Left hindlimb (tissue), 1 donor: ENCODE results near the gene TMSB4X.
"Not testable (repeated sequence)": the region's sequence is repeated elsewhere in the genome, so short reads cannot be mapped to it uniquely, and the experiment has no call there.

Source experiments
- DNase-seq: peaks from one replicate; pipeline ENCODE4 v3.0.0-alpha.2; 2018

TMSB4X gene

DNA sequence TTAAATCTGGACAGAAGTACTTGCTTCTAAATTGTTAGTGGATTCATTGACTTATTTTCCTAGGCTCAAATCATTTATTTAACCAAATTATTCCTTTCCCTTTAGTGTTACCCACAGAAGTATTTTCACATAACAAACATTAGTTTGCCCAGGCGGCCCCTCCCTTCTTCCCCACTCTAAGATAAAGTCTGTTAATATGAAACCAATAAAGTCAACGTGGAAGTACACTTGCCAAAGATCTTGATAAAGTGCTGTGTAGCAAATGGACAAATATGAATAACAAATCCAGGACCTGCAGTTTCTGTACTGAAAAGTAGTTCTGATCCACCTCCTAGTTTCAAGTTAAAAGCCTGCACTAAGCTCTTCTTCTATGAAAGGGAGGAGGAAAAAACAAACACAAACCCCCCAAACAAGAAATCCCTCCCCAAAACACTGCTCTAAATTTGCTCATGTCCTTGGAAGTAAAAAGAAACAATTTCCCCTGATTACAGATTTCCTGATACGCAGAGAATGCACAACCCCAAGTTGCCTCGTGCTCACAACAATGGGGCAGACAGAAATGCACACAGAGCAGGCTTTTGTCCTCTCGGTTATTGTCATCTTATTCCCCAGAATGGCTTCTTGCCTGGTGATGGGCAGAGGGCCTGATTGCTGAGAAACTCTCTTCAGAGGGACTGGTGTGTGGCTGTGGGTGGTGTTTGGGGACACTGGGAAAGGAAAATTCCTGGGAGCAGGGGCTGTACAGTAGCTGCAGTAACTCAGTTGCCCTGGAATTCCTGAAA, 23.2 kb downstream of the TMSB4X start:
- no peak for DNase-seq

DNA sequence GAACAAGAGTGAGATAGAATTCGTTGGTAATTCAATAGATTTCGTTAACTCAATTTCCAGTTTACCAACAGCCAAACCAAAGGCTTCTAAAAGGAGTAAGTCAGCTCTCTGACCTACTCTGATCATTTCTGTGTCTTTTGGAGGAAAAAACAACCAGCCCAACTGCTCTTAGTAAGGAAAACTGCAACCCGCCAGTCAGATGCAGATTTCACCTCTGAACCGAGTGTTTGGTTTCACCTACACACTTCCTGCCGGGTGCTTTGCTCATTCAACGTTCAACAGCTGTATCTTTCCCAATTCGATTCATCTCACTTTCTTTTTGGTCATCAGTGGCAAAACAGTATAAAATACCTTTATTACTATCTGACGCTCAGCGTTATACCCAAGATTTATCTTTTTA, 24.5 kb downstream of the TMSB4X start:
- DNase-seq, result no peak

DNA sequence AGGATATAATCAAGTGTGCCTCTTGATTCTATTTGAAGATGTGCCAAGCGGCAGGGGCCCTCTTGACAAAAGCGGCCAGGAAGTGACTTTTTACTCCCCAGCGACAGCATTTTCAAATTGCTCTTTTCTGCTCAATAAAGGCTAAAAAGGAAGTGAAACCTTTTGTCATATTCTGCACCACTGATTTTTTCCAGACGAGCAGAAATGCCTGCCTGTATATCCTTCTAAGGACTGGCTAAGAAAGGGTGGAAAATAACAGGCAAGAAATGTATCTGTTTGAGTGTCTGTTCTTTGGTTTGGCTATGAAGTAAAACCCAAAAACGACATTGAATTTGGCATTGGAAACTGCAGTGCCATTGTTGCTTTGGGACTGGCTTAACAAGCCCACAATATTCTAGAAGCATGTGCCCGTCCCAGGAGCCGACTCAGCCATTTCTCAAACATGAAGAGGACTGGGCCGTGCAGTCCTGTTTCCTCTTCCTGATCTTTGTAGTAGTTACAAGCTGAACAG, 25.4 kb downstream of the TMSB4X start:
- no peak for DNase-seq

DNA sequence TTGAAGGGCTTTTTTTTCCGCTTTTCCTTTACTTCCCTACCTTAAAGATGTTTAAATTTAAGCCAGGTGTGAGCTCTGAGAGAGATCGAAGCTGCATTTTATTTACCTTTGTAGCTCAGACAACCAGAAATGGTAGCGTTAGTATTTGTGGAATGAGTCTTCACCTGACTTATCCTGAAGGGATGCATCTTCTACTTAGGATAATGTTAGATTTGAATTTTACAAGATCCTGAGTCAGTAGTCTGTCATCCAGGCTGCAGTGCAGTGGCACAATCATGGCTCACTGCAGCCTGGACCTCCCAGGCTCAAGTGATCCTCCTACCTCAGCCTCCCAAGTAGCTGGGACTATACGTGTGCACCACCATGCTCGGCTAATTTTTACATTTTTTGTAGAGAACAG, 26.2 kb downstream of the TMSB4X start:
- DNase-seq, result no peak

DNA sequence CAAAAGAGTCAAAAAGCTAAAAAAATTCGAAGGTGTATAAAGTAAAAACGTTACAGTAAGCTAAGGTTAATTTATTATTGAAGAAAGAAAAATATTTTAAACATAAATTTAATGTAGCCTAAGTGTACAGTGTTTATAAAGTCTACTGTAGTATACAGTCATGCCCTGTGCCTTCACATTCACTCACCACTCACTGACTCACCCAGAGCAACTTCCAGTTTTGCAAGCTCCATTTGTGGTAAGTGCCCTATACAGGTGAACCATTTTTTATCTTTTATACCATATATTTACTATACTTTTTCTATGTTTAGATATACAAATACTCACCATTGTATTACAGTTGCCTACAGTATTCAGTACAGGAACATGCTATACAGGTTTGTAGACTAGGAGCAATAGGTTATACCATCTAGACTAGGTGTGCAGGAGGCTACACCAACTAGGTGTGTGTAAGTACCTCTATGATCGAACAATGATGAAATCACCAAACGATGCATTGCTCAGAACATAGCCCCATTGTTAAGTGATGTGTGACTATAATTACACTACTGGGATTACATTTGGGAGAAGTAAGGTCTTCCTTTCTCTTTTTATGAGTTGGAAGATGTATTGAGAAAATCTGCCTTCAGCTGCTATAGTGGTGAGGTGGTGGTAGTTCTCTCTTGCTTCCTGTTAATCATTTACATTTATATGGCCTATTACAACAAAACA, 27.2 kb downstream of the TMSB4X start:
- no peak for DNase-seq

DNA sequence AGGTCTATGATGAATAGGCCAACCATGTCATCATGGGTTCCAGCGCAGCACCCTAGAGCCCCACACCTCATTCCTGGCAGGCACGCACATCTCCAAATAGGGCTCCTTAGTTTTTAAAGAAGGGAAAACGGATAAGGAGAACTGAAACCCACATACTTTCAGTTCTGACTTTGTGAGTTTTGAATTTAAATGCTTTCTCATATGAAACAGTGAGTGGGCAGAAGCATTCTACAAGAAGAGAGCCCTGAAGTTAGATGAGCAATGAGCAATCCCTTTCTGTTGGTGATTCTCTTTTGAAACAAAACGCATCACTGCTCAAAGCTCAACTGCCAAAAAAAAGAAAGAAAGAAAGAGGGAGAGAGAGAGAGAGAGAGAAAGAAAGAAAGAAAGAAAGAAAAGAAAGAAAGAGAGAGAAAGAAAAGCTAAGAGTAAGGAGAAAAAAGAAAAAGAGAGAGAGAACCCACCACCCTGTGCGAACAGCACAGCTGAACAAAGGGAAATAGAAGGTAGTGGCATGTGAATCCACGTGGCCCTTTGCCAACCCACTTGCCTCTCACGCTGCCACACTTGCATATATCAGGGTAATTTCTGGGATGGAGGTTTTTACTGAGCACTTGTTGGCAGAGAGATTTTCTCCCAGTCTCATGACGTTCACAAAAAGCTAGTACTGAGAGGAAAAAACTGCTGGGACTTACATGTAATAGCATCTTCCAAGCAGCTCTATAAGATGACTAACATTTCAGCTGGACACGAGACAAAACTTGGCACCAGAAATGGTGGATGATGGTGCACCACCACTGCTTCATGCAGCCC, 31.0 kb downstream of the TMSB4X start:
- DNase-seq, result no peak

DNA sequence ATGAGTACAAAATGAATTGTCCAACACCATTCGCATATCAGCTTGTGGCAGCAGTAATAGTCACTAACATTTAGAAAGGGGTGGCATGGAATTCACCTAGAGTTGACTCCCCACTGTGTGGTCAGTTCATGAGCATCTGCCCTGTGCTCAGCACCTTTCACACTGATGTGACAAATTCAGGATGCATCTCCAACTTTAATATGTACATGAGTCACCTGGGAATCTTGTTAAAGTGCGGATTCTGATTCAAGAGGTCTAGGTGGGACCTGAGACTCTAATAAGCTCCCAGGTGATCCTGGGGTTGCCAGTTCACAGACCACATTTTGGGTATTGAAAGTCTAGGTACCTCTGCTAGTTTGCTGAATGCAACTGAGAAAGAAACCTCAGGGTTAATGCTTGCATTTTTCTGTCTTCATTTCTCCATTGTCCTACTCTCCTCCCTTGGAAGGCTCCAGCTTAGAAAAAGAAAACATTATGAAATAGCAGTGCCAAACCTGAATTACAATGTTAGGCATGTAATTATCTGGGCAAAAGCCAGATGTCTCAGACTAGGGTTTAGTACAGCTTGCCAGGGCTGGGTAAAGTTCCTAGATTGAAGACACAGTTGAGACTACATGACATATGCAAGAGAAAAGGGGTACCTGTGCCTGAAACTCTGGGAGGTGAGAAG, 32.7 kb downstream of the TMSB4X start:
- no peak for DNase-seq

DNA sequence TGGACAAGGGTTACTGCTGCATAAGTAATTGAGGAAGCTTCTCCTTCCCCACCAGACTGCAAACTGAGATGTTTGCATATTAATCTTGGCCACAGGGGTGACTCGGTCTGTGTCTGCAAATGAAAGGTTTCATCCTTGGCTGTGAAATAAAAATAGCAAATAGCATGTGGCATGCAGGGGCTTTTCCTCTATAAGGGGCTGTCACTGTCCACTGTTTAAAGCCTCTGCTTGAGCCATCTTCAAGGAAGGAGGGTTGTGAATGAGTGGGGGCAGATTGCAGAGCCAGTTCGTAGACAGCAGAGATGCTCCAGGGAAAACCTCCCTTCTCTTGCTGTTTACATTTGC, 33.3 kb downstream of the TMSB4X start:
- no peak for DNase-seq

DNA sequence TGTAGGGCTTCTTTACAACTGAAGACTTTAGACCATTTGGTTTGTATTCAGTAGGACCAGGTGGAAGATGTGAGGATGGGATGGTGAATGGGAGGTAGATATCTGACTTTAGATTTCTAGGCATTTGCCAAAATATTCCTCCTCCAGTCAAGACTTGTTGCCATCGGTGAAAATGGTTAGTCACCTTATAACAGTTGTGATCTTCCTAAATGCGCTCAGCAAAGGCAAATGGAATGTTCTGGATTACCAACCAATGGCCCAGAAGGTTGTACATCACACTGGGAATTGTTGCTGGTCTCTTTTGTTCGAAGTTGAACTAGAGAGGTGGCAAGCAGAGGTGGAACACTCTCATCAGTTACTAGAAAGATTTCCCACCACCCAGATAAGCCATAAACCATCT, 33.9 kb downstream of the TMSB4X start:
- no peak for DNase-seq

DNA sequence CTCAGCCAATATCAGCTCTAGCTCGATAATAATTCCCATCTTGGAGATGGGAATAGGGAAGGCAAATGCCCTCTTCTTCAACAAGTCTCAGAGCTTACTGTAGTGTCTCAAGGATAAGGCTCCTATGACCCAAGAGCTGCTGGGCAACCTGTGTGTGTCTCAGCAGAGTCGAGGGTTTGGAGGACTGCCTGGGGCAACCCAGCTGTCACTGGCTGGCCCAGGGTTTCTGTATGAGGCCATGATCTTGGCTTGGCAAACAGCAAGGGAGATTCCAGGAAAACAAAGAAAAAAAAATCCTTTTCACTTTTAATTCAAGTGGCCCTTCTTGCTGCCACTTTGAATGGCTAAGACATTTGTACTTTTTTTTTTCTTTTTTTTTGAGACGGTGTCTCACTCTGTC, 34.4 kb downstream of the TMSB4X start:
- no peak for DNase-seq

DNA sequence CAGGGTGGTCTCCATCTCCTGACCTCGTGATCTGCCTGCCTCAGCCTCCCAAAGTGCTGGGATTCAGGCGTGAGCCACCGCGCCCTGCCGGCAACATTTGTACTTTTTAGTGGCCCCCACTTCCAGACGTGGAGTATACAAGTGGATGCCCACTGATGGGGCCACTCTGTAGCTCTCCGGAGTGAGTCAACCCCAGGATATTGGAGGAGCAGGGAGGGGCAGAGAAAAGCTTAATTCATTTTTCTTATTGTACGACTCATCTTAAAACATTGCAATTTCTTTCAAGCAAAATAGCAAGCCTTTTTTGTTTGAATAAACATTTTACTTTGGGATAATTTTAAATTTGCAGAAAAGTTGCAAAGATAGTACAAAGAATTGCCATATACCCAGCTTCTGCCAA, 34.9 kb downstream of the TMSB4X start:
- DNase-seq, result no peak

DNA sequence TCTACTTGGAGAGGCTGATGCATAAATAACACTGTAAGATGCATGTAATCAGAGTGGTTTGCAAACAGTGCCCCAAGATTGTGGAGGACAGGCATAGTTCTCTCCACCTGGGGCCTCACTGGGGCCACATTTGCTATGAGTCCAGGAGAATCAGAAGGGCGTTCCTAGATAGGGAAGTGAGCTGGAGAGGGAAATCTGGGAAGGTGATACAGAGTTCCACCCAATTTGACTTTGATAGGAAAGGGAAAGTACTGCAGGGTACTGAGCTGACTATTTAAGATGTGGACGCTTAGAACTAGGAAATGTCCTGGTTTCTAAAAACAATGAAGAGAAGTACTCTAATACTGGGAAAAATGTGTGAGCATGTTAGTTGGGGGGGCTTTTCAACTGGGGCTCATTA, 35.6 kb downstream of the TMSB4X start:
- no peak for DNase-seq

DNA sequence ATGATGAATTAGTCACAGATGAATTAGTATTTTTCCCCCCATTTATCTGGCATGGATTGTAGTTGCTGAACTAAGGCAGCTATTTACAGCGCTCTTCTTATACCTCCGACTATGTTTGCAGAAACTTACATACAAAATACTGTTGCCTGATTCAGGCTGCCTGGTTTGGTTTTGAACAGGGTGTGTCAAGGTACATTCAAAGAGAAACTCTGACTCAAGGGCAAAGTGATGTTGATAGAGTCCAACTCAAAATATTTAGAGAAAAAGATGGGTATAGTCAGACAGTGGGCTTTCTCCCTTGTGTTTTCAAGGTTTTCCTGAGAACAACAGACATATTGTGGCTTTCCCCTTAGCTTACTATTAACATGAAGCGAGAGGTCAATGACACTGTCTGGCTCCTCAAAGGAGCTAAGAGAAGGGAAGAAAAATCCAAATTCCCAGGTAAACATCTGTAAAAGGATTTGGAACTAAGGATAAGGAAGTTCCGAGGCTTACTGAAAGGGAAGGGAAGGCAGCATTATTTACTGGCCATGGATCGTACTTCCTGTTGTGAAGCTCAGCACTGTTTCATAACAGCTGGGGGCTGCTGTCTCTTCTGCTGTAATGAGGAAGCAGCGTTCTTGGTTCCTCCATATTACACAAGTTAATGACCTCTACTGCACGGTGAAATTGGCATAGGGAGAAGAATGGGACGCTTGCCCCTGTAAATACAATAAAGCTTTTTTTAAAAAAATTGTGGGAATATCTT, 38.6 kb downstream of the TMSB4X start:
- no peak for DNase-seq

DNA sequence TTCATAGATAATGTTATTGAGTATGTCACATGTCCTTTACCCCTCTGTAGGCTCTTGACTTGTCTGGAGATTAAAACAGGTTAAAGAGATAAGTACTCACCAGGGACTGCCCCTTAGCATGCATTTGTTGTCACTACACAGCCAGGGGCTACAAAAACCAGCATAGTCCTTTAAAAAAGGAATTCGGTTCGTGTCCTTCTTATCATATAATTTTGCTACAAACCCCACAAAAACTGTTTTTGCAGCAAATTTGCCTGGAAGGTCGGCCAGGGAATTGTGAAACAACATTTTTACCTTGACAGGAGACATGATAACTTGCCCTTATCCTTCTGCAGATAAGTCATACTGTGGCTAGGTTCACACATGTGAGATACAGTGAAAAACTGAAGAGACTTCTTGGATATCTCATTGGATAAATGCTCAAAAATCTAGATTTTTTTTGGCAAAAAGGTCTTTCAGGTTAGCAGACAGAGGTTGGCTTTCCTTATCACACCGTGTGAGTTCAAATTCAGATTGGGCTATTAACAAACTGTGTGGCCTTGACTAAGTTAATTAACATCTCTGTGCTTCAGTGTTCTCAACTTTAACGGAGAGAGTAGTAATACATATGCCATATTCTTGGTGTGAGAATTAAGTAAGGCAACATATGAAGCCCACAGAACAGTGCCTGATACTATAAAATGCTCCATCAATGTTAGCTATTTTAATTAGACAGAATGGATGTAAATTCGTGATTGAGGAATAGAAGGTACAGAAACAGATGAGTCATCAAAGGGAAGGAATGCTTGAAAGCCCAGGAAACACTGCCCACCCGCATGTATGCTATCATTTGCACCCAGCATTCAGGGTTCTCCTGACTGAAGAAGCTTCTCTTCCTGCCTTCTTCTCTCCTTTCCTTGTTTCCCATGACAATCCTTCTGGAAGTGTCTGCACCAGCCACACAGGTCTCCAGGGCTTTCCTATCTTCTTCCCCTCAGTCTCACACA, 39.5 kb downstream of the TMSB4X start:
- no peak for DNase-seq

DNA sequence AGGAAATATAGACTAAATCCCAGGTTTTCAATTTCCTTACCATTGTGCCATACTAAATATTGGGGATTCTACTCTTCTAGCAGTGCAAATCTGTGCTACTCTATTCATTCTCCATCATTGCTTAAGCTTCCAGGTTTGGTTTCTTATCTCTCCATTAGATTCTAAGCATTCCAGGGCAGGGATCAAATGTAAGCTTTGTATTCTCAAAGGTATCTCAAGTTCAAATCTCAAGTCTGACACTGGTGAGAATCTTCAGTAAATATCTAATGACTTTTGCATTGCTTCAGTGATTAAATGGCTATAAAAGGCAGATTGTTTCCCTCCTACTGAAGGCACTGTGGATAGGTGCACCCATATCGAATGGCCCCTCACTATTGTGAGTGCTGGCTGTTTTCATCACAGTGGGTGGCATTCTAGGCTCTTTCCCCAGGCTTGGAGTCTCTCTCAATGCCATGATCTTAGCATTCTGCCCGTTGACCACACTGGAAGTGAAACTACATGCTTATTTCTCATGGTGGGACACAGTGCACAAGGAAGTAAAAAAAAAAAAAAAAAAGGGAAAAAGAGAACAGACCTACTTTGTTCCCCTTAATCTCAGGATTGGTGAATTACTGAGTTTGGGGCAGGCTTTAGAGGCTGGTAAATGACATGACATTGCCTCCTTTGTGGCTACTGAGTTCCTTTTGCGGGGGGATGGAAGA, 40.8 kb downstream of the TMSB4X start:
- no peak for DNase-seq

DNA sequence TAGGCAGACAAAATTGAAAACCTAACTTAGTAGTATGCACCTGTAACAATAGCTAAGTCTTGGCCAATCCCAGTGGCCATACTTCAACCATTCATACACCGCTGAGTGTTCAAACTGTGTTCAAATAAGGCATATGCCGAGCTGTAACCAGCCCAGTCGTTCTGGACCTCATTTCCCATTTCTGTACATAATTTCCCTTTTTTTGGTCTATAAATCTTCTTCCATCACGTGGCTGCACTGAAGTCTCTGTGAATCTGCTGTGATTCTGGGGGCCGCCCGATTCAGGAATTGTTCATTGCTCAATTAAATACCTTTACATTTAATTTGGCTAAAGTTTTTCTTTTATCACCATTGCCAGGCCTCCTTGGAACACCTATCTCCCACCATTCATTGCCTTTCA, 41.8 kb downstream of the TMSB4X start:
- DNase-seq, result not testable (repeated sequence)

DNA sequence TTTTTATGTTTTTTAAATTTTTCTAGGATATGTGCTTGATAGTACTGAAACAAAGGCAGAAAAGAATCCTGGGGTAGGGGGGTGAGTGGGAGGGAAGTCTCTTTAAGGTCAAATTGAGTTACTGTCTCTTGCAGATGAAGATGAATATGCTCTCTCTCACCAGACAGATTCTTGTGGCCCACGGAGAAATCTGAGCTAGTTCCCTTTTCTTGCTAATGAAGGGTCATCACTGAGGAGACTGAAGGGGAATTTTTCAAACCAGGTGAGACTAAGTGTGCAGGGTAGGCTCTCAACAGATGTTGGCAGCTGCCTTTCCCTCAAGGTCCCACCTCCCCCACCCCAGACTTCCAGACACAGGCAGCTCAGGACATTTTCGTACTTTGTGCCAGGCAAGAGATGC, 48.0 kb downstream of the TMSB4X start:
- no peak for DNase-seq

DNA sequence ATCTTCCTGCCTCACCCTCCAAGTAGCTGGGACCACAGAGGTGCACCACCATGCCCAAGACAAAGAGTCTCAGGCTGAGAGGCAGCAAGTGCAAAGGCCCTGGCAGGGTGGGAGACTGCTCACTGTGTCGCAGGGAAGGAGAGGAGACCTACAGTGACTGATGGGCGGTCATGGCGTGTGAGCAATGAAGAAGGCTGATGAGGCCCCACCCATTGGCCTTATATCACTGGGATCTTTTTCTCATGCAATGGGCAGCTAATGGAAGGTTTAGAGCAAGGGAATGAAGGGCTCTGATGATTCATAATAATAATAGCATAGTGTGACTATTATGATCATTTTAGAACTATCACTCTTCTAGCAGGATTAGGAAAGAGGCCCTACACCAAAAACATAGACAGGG, 48.7 kb downstream of the TMSB4X start:
- DNase-seq, result no peak

DNA sequence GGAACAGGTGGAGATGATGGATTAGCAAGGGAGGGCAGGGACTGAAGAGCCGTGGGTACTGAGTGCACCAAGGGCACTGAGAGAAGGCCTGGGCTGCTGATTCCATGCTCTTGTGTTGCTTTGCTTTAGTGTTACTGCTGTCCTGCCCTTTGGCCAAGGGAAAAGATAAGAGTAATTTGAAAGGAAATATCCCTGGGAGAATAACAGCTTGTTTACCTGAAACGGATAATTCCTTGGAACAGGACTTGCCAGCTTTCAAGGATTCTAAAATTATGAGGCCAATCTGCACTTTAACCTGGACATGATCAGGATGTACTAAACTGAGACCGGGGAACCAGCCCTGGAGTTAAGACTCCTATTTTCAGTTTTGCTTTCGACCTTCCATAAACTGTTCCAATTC, 49.1 kb downstream of the TMSB4X start:
- DNase-seq, result no peak

DNA sequence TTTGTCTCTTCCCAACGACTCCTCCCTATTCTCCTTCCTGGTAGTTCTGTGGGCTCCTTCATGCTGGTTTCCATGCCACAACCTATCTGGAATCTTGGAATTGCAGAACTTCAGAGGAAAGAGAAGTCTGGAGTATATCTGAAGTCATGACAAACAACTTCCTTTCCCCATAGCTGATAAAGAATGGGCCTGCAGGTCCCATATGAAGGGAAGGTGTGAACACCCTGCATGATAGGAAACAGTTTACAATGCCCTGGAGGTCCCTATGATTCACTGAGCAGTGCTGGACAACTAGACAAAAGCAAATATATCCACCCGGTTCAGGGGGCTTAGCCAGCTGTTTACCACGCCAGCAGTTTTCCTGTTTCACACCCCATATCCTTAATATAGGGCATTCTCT, 50.1 kb downstream of the TMSB4X start:
- DNase-seq, result no peak
